Measurements from ENCODE around the gene CFAP57.

Gene CFAP57

GRCh38 chr1:43256675-43257570 lies 84.8 kb downstream of the CFAP57 start:
- no peak for DNase-seq

DNA sequence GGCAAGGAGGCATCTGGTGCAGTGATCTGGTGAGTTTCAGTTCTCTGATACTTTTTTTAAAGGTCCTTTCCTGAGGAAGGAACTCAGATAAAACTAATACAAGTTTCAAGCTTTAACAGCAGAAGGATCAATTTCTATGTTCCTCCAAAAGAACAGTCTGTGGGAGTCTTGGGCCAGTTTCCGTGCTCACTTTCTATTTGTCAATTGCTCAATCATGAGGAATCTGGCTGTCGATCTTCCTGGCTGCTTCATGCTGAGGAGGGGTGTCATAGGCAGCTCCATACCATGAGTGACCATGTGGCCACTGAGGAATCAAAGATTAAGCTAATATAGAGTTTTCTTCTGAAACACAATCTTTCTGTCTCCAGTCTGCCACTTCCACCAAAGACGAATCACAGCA lies 86.2 kb downstream of the CFAP57 start:
- no peak for DNase-seq

DNA sequence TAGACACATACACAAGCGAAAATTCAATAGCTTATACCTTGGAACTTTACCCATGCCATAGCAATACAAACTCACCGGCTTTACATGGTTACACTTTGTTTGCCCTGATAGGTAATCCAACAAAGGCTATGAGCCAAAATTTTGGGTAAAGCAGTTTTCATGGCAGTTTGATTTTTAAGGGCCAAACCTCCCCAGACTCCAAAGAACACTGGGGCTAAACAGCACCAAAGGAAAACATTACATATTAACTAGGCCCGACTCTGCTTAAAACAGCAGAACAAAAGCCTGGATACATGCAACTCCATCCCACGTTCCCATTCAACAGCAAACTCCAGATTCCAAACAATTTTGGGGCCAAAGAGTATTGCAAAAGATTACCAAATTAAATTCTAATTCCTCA lies 93.3 kb downstream of the CFAP57 start:
- no peak for DNase-seq

DNA sequence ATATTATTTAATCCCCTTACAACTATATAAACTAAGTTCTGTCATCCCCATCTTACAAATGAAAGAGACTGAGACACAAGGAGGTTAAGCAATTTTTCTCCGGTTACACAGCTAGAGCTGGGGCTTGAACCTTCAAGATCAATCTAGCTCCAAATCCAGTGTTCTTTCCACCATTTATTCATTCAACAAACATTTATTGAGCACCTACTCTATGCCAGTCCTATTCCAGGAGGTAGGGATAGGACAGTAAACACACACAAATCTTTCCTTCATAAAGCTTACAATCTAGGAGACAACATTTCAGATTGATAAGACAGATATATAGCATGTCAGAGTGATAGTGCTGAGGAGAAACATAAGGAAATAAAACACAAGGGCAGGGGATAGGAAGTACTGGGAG lies 94.8 kb downstream of the CFAP57 start:
- no peak for DNase-seq

- no peak for DNase-seq
Observed at GRCh38 chr1:43267291-43267805, 95.2 kb downstream of the CFAP57 start.

DNA sequence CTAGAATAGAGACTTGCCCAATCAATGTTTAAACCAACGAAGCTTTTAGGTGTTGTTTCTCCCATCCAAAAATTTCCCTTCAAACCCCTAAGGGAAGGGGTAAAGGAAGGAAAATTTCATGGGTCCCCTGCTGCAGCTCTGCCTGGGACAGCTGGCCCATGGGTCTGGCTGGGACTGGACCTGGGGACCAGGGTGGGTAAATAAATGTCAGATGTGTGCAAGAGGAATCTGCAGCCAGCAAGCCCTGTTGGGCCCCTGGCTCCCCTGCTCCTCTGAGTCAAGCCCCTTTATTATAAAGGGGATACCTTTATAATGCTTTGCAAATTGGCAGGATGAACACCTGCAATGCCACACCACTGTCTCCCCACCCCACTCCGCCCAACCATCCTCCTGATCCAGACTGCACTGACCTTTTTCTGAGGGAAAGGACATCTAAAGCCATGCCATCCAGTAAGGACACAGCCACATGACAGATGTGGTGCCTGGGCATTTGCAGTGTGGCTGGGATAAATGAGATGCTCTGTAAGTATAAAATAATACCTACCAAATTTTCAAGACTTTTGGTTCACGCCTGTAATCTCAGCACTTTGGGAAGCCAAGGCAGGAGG lies 95.8 kb downstream of the CFAP57 start:
- DNase-seq, result no peak

DNA sequence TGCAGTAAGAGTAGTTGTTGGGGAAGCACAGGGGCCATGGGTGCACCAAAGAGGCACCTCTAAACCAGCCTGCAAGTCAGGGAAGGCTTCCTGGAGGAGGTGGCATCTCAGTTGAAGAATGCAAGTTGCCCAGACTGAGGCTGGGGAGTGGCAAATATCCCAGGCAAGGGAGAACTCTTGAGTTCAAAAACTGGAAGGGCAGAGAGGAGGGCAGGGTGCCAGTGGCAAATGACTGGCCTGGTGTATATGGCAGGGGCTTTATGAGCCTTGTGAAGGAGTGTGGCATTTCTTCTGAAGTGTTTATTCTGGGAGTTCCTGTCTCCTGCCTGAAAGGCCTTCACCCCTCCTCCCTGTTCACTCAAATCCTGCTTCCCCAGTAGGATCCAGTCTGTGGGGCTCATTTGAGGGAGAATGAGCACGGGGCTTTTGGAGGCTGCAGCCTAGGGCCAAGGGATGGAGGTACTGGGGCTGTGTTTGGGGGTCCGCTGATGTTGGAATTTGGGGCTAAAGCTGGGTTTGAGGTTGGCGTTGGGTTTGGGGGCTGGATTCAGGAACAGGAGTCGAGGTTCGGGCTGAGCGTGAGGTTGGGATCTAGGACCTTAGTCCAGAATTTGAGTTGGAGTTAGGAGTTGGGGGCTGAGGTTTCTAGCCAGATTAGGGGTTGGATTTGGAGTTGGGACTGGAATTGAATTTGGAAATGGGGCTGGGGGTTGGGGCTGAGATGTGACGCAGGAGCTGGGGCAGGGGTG lies 97.7 kb downstream of the CFAP57 start, which contains the start of gene TMEM125:
Gene TMEM125 (plus strand): TSS at position 357 of the 749 bp plus-strand sequence. CDS start 2,740 bp downstream, outside the sequence.
- peak; percentile 75 for DNase-seq

DNA sequence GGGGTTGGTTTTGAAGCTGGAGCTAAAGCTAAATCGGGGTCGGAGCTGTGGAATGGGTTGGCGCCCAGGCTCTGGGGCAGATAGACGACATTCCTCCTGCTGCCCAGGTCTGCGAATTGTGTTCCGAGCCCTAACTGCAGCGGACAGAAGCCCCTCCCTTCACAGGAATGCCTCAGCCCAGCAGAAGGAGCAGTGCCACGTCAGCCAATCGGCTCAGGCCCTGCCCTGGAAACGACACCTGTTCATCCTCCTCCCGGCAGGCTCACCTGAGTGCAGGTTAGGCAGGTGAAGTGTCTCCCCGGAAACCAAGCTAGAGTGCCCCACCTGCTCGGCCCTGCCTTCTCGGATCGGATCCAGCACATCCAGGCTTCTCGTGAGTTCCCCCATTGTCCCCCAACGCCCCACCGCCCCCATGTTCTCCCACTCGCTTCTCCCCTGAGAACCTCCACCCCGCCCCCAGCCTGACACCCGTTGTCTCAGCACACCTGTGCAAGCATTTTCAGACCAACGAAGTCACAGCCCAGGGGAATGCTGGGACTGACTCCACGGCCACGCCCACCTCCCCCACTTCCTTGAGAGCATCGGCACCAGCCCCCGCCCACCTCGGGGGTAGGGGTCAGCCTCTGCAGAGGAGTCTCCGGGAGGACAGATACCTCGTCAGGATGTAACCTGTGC lies 98.4 kb downstream of the CFAP57 start:
- peak; percentile 86 for DNase-seq

- DNase-seq, result no peak
Observed at GRCh38 chr1:43271186-43272118, 99.3 kb downstream of the CFAP57 start.

- DNase-seq, result no peak
Observed at GRCh38 chr1:43272161-43272560, 100.0 kb downstream of the CFAP57 start.

- DNase-seq, result no peak
Observed at GRCh38 chr1:43272576-43273571, 100.7 kb downstream of the CFAP57 start.

DNA sequence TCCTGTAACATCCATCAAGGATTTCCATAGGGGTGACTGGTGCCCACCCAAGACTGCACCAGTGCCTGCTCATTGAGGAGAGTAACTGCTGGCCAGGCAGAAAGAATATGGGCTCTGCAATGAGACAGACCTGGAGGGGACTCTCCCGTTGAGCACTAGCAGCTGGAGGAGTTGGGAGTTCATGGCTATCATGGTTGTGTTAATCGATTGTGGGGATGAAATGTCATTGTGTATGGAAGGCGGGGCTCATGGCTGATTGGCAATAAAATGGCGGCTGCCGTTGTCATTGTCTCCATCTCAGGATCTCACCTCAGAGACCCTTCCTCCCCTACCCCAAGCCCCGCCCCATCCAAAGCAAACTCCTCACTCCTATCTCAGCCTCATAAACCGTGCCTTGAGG lies 101.6 kb downstream of the CFAP57 start:
- no peak for DNase-seq

- peak; percentile 35 for DNase-seq
Observed at GRCh38 chr1:43274125-43274803, 102.1 kb downstream of the CFAP57 start.

GRCh38 chr1:43274804-43275180 lies 102.7 kb downstream of the CFAP57 start:
- no peak for DNase-seq

- DNase-seq, result no peak
Observed at GRCh38 chr1:43275826-43276620, 103.9 kb downstream of the CFAP57 start.

DNA sequence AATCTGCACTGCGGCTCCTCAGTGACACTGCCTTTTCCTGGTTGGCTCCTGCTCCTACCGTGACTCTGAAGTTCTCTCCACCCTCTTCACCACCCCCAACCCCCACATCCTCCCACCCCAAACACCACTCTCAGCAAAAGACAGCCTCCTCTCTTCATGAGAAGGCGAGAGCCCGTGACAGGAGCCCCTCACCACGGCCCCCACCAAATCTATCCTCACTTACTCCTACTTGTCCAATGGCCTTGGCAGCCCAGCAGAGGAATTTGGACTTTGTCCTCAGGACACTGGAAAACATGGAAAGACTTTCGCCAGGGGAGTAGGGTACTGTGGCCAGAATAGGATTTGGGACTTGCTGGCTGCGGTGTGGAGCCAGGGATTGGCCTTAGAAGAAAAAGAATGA lies 104.5 kb downstream of the CFAP57 start:
- no peak for DNase-seq

DNA sequence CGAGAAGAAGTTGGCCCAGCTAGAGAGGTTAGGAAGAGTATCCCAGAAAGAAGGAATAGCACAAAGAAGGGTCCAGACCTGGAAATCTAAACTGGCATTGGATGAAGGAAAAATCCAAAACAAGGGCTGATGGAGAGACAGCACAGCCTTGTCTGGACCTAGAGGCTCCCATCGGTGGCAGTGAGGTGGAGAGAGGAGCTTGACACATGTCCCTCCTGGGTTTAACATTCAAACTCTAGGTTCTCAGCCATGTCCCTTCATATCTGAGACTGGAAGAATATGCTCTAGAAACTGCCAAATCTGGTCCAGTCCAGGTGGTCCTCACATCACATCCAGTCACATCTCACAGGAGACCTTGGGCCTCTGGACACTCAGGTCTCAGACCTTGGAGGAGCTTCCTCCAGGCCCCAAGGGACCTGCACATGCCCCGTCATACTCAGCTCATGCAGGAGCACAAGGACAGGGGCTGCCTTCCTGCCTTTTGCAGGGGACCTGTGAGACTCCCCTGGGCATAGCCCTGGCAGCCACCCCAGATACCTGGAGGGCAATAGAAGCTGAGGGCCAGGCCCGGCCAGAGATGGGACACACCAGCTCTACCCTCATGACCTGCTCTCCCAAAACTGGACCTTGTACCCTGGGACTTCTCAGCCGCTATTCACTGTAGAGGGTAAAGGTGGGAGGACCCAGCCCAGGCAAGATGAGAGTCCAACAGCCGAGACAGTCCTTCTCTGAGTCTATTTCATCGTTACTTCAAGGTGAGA lies 105.2 kb downstream of the CFAP57 start:
- no peak for DNase-seq

GRCh38 chr1:43279161-43279560 lies 107.0 kb downstream of the CFAP57 start:
- no peak for DNase-seq
